ENCODE data around the gene GEMIN2. TPM values are rescaled to one million over a fixed set of nuclear protein-coding genes. Genes with fewer than 3 reads are reported as not detected.
"Not testable (repeated sequence)": the region's sequence is repeated elsewhere in the genome, so short reads cannot be mapped to it uniquely, and the experiment has no call there.

GEMIN2 gene
- total and polyA plus RNA-seq, 12 donors = 5.6 to 13.1 (median 7.9) TPM

DNA sequence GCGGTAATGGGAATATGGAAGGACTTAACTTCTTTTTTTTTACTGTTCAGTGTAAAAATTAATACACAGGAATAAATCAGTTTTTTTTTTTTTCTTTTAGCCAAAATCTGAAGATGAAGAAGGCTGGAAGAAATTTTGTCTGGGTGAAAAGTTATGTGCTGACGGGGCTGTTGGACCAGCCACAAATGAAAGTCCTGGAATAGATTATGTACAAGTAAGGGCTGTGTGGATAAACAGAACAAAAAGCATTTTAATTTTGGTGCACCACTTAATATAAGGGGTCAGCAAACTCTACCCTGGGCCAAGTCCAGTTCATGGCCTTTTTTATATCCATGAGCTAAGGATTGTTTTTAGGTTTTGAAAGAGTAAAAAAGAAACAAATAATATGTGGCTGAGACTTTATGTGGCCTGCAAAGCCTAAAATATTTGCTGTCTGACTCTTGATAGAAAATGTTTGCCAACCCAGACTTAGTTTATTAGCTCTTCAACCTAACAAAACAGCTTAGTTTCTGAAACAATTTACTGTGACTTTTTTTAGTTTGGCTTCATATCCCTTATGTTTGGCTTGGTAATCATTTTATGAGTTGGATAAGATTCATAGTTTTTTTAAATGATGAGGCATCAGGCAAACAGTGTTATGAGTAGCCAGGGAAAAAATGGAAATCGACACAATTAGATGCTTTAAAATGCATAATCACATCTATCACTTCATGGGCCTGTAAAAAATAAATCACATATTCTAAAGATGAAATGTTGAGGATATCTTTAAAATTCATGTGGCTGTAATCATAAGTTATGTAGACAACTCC, 8.4 kb downstream of the GEMIN2 start:
- Histone ChIP-seq H3K4me3 (no peak overlapping the region), H3K36me3 (peaks cover 0 to 100% (median 39%) of the 10 kb centered on the region in 9 donors), H3K27ac (no peak overlapping the region), H3K27me3 (no peaks in the 10 kb centered on the region), H3K9me3 (no peaks in the 10 kb centered on the region), H3K4me1 (no peaks in the 10 kb centered on the region)
- ATAC-seq (no peak), DNase-seq (no peak)
- 96 to 99% methylated on average over 3 of the region's 3 CpGs for WGBS, 2 donors
- TF ChIP-seq, protein P1, sequence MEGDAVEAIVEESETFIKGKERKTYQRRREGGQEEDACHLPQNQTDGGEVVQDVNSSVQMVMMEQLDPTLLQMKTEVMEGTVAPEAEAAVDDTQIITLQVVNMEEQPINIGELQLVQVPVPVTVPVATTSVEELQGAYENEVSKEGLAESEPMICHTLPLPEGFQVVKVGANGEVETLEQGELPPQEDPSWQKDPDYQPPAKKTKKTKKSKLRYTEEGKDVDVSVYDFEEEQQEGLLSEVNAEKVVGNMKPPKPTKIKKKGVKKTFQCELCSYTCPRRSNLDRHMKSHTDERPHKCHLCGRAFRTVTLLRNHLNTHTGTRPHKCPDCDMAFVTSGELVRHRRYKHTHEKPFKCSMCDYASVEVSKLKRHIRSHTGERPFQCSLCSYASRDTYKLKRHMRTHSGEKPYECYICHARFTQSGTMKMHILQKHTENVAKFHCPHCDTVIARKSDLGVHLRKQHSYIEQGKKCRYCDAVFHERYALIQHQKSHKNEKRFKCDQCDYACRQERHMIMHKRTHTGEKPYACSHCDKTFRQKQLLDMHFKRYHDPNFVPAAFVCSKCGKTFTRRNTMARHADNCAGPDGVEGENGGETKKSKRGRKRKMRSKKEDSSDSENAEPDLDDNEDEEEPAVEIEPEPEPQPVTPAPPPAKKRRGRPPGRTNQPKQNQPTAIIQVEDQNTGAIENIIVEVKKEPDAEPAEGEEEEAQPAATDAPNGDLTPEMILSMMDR (IDR thresholded peaks at IDR 0.05) = no peak
- intact Hi-C loops (cut with DNase I) = no loop called here

DNA sequence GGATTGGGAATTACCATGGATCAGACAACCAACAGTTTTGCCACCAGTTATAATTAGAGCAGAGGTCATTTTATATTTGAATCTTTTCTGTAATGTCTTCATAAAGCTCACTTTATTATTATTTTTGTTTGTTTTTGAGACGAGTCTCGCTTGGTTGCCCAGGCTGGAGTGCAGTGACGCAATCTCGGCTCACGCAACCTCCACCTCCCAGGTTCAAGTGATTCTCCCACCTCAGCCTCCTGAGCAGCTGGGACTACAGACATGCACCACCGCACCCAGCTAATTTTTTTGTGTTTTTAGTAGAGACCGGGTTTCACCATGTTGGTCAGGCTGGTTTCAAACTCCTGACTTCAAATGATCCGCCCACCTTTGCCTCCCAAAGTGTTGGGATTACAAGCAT, 23.7 kb downstream of the GEMIN2 start:
- H3K27me3 ChIP-seq; H3K4me3 ChIP-seq; ATAC-seq; H3K4me1 ChIP-seq; DNase-seq; intact Hi-C loops (cut with DNase I); H3K27ac ChIP-seq; H3K9me3 ChIP-seq: not testable (repeated sequence)
- peaks cover 0 to 93% (median 10%) of the 10 kb centered on the region in 9 donors for H3K36me3 ChIP-seq
- WGBS, 2 donors = 94 to 99% methylated on average over 8 of the region's 8 CpGs

DNA sequence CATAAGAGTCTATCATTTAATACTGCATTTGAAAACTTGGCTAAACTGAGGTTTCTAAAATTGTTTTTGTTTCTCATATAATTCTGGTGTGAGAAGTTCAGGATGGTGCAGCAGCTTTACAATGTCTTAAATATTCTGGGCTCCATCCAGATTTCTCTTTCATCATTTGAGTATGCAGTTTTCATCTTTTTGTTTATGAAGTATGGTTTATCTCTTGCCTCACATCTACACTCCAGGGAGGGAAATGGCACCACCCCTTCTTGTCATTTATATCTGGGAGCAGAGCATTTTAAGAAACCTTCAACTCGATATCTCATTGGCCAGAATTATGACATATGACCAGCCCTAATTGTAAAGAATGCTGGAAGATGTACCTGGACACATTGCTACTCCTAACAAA, 24.3 kb downstream of the GEMIN2 start:
- Histone ChIP-seq H3K4me3 (no peak overlapping the region), H3K27ac (no peak overlapping the region), H3K36me3 (peaks cover 0 to 93% (median 10%) of the 10 kb centered on the region in 9 donors), H3K4me1 (no peaks in the 10 kb centered on the region), H3K27me3 (no peaks in the 10 kb centered on the region), H3K9me3 (peaks cover 0 to 3% (median 0%) of the 10 kb centered on the region in 11 donors)
- WGBS, 2 donors = 91 to 95% methylated on average over 1 of the region's 1 CpG
- TF ChIP-seq, protein P1 (IDR thresholded peaks at IDR 0.05) = no peak
- DNase-seq = no peak
- ATAC-seq = no peak
- intact Hi-C loops (cut with DNase I) = no loop called here

DNA sequence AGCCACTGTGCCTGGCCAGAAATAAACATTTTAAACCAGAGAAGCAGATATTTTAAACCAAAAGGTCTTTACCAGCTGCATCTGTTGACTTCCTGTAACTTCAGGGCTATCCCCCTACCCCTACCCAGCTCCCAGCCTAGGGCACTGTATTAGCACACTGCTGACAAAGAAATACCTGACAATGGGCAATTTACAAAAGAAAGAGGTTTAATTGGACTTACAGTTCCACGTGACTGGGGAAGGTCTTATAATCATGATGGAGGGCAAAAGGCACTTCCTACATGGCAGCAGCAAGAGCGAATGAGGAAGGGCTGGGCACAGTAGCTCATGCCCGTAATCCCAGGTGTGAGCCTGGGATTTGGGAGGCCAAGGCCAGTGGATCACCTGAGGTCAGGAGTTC, 26.0 kb downstream of the GEMIN2 start:
- WGBS, 2 donors = 95 to 98% methylated on average over 3 of the region's 3 CpGs
- H3K27ac ChIP-seq = no peak overlapping the region
- no peak overlapping the region for H3K4me3 ChIP-seq
- H3K36me3 ChIP-seq = peaks cover 0 to 86% (median 5%) of the 10 kb centered on the region in 9 donors
- intact Hi-C loops (cut with DNase I) = no loop called here
- ATAC-seq (no peak), DNase-seq (no peak)
- TF ChIP-seq, protein P1 (IDR thresholded peaks at IDR 0.05) = no peak
- H3K4me1 ChIP-seq = no peaks in the 10 kb centered on the region
- H3K9me3 ChIP-seq = peaks cover 0 to 3% (median 0%) of the 10 kb centered on the region in 11 donors
- no peaks in the 10 kb centered on the region for H3K27me3 ChIP-seq

DNA sequence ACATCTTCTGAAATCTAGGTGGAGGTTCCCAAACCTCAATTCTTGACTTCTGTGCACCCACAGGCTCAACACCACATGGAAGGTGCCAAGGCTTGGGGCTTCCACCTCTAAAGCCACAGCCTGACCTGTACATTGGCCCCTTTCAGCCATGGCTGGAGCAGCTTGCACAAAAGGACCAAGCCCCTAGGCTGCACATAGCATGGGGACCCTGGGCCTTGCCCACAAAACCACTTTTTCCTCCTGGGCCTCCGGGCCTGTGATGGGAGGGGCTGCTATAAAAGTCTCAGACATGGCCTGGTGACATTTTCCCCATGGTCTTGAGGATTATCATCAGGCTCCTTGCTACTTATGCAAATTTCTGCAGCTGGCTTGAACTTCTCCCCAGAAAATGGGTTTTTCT, 27.5 kb downstream of the GEMIN2 start:
- H3K4me3 ChIP-seq; H3K9me3 ChIP-seq; H3K27me3 ChIP-seq; ATAC-seq; H3K27ac ChIP-seq; intact Hi-C loops (cut with DNase I); DNase-seq; H3K4me1 ChIP-seq: not testable (repeated sequence)
- H3K36me3 ChIP-seq = peaks cover 0 to 84% (median 5%) of the 10 kb centered on the region in 9 donors
- WGBS, 2 donors = 95 to 100% methylated on average over 1 of the region's 1 CpG

DNA sequence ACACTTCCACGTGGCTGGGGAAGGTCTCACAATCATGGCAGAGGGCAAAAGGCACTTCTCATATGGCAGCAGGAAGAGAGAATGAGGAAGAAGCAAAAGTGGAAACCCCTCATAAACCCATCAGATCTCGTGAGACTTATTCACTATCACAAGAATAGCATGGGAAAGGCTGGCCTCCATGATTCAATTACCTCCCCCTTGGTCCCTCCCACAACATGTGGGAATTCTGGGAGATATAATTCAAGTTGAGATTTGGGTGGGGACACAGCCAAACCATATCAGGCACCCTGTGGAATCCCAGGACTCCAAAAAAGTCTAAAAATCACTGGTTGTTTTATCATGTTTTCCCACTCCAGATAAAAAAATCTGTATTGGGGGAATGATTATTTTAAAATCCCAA, 29.1 kb downstream of the GEMIN2 start:
- not testable (repeated sequence) for ATAC-seq

More for the DNA sequence above, 29.1 kb downstream of the GEMIN2 start:
- H3K4me1 ChIP-seq; H3K9me3 ChIP-seq; intact Hi-C loops (cut with DNase I); DNase-seq; H3K27me3 ChIP-seq; H3K4me3 ChIP-seq; H3K27ac ChIP-seq: not testable (repeated sequence)
- H3K36me3 ChIP-seq = peaks cover 0 to 83% (median 5%) of the 10 kb centered on the region in 9 donors
- 76 to 83% methylated on average over 2 of the region's 2 CpGs for WGBS, 2 donors
